Esophagus squamous epithelium (tissue), 5 donors: Measurements from ENCODE around the gene LRP1B. TPM values are rescaled to one million over a fixed set of nuclear protein-coding genes. Genes with fewer than 3 reads are reported as not detected.

Experiments used
- DNase-seq: peaks from one replicate; lab custom pipeline; 2025; lab: John Stamatoyannopoulos, UW
- H3K27ac ChIP-seq, 4 donors: fragments of 200-600 bp; sonication (generic); one replicate each; pipeline ENCODE4 v1.5.1; 2016 to 2019; ENCODE audit warnings: mild to moderate bottlenecking in 1 of 4
- H3K27me3 ChIP-seq, 4 donors: fragments of 200-600 bp; sonication (generic); 1 replicate in 3 of 4; 2 replicates in 1 of 4; pipeline versions ENCODE4 v1.5.1 to v1.6.0; 2017 to 2021; ENCODE audit warnings: antibody characterized with exemption in 1 of 4
- H3K36me3 ChIP-seq, 3 donors: fragments of 200-600 bp; sonication (generic); one replicate each; pipeline ENCODE4 v1.5.1; 2016 to 2019
- H3K4me1 ChIP-seq, 3 donors: fragments of 200-600 bp; sonication (generic); one replicate each; pipeline ENCODE4 v1.5.1; 2017 to 2019
- H3K4me3 ChIP-seq, 4 donors: fragments of 200-600 bp; sonication (generic); 1 replicate in 3 of 4; 2 replicates in 1 of 4; pipeline ENCODE4 v1.5.1; 2016 to 2019; ENCODE audit warnings: mild to moderate bottlenecking in 2 of 4, moderate library complexity in 1 of 4
- H3K9me3 ChIP-seq, 3 donors: fragments of 200-600 bp; sonication (generic); one replicate each; pipeline ENCODE4 v1.5.1; 2016 to 2019
- CTCF ChIP-seq, 6 experiments: fragments of 450-650 bp in 4 of 6; fragments of 200-600 bp in 2 of 6; sonication (generic) in 2 of 6; IDR thresholded peaks; one replicate each; pipeline ENCODE4 v1.5.1; 2016 to 2019; ENCODE audit warnings: antibody characterized with exemption in 6 of 6, mild to moderate bottlenecking in 4 of 6, moderate library complexity in 4 of 6
- POLR2A ChIP-seq, 4 donors: fragments of 450-650 bp; IDR thresholded peaks; one replicate each; pipeline ENCODE4 v1.6.1; 2017; ENCODE audit warnings: antibody characterized with exemption in 4 of 4, mild to moderate bottlenecking in 4 of 4, moderate library complexity in 3 of 4
- WGBS, 2 donors: methylation state at CpG; one replicate each; pipeline ENCODE4 v1.1.5; 2018; 5-methylcytosine and 5-hydroxymethylcytosine counted together
- intact Hi-C: fragments of 100-400 bp; cut with DNase I; formaldehyde crosslinking; loops from one replicate; pipeline ENCODE4 v1.15.0; 2022
- total RNA-seq, 4 donors: library from RNA; depleted of rRNA; stranded (reverse); fragments of >200 nt; gene quantifications; one replicate each; pipeline ENCODE4 v1.1.0, GENCODE V29; 2016
- donor health status: DM: yes; HTN: yes; CAD: no.

The LRP1B gene
- total RNA-seq, 4 donors from 2014 or later, result 0.04 to 1.1 (median 0.23) TPM

GRCh38 chr2:140355511-140356090 lies 1775.2 kb downstream of the LRP1B start:
- Histone ChIP-seq H3K4me1 (no peaks in the 10 kb centered on the region), H3K36me3 (no peaks in the 10 kb centered on the region), H3K27me3 (no peaks in the 10 kb centered on the region), H3K4me3 (no peak overlapping the region), H3K27ac (no peak overlapping the region), H3K9me3 (no peaks in the 10 kb centered on the region)
- WGBS, 2 donors, result 23 to 41% methylated on average over 2 of the region's 2 CpGs
- TF ChIP-seq CTCF (IDR thresholded peaks at IDR 0.05) (no peak), POLR2A (IDR thresholded peaks at IDR 0.05) (no peak)
- no peak for DNase-seq
- intact Hi-C loops, result no loop called here

- H3K9me3 ChIP-seq, result no peaks in the 10 kb centered on the region
- no peak overlapping the region for H3K4me3 ChIP-seq
- 69 to 76% methylated on average over 2 of the region's 2 CpGs for WGBS, 2 donors
- no peaks in the 10 kb centered on the region for H3K27me3 ChIP-seq
- H3K36me3 ChIP-seq, result no peaks in the 10 kb centered on the region
- H3K4me1 ChIP-seq, result no peaks in the 10 kb centered on the region
- H3K27ac ChIP-seq, result no peak overlapping the region
- TF ChIP-seq POLR2A (IDR thresholded peaks at IDR 0.05), result no peak
- intact Hi-C loops, result no loop called here
- DNase-seq, result no peak
Observed at GRCh38 chr2:140354544-140354943, 1776.3 kb downstream of the LRP1B start.

DNA sequence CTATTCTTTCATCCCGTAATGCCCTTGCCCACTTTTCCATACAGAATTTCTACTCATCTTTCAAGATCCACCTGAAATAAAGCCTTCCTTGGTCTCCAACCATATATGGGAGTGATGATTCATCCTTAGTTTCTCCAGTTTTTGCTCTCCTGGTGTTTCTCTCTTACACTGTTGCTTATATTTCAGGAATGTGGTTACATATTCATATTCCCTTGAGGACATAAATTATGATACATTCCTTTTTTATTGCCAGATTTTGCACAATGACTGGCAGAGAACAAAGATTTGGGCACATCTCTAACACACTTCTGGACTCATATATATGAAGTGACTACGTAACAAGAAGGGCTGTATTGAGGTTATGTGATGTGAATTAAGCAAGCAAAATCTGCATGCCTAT lies 1777.3 kb downstream of the LRP1B start:
- H3K27ac ChIP-seq, result no peak overlapping the region
- DNase-seq, result no peak
- TF ChIP-seq CTCF (IDR thresholded peaks at IDR 0.05) (no peak), POLR2A (IDR thresholded peaks at IDR 0.05) (no peak)
- H3K27me3 ChIP-seq, result no peaks in the 10 kb centered on the region
- no peaks in the 10 kb centered on the region for H3K4me1 ChIP-seq
- 17 to 34% methylated on average over 2 of the region's 2 CpGs for WGBS, 2 donors
- H3K36me3 ChIP-seq, result no peaks in the 10 kb centered on the region
- intact Hi-C loops, result no loop called here
- H3K4me3 ChIP-seq, result no peak overlapping the region
- H3K9me3 ChIP-seq, result no peaks in the 10 kb centered on the region

DNA sequence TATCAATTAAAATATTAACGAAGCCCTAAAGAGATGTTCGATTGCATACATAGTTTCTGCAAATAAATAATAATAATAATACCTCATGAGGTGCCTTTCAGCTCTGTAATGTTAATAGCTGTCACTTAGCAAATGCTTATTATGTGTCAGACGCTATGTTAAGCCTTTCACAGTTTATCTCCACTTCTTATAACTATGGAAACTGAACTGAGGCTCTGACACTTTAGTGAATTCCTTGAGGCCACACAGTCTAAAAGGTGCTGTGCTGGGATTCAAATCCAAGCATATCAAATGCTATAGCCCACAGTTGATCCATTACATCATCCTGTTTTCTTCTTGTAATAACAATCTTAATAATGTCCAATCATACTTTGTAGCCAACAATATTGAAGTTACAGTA lies 1779.1 kb downstream of the LRP1B start:
- Histone ChIP-seq H3K9me3 (no peaks in the 10 kb centered on the region), H3K4me1 (no peaks in the 10 kb centered on the region), H3K4me3 (no peak overlapping the region), H3K27me3 (no peaks in the 10 kb centered on the region), H3K27ac (no peak overlapping the region), H3K36me3 (no peaks in the 10 kb centered on the region)
- intact Hi-C loops, result no loop called here
- TF ChIP-seq POLR2A (IDR thresholded peaks at IDR 0.05) (no peak), CTCF (IDR thresholded peaks at IDR 0.05) (no peak)
- DNase-seq, result no peak
- WGBS, 2 donors, result 58 to 71% methylated on average over 3 of the region's 3 CpGs

DNA sequence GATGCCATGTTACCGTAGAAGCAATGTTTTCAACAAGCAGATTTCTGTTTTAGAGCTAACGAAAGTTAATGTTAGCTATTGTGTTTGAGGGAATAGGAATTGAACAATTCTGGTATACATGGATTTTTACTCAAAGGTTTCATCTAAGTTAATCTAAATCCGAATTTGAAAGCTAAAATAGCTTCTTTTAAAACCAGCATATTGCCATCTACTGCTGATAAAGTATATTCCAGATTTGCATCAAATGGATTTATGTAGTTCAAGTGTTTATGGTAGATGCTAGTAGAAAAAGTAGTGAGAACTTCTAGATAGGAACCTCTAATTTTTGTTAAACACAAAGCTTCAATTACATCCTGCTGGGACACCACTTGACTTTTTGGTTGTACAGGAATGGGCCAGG lies 1781.1 kb downstream of the LRP1B start:
- DNase-seq, result no peak

More for the DNA sequence above, 1781.1 kb downstream of the LRP1B start:
- Histone ChIP-seq H3K27me3 (no peaks in the 10 kb centered on the region), H3K9me3 (no peaks in the 10 kb centered on the region), H3K4me3 (no peak overlapping the region), H3K27ac (no peak overlapping the region), H3K4me1 (no peaks in the 10 kb centered on the region), H3K36me3 (no peaks in the 10 kb centered on the region)
- 47 to 62% methylated on average over 3 of the region's 3 CpGs for WGBS, 2 donors
- intact Hi-C loops, result no loop called here
- TF ChIP-seq POLR2A (IDR thresholded peaks at IDR 0.05), result no peak
- no peak for TF ChIP-seq CTCF (IDR thresholded peaks at IDR 0.05)
